ENCODE results near the gene SUN2. TPM values are rescaled to one million over a fixed set of nuclear protein-coding genes. Genes with fewer than 3 reads are reported as not detected.

The SUN2 gene
- polyA plus RNA-seq, 1 donor = 66.5 TPM

DNA sequence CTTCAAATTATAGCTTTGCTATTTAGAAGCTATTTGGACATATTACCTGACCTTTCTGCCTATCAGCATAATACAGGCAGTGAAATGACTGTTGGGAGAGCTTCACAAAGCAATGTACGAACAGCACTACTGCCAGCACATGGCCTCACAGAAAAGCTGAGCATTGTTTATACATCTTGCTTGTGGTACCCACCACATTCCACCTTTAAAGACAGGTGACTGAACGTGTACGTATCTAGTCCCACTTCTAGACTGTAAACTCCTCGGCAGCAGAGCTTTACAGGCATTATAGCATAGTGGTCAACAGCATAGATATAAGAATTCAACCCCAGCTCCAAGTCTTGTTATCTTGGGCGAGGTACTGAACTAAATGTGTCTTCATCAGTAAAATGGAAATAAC, 56.7 kb downstream of the SUN2 start:
- no peaks in the 10 kb centered on the region for H3K27me3 ChIP-seq (ENCODE audit: control insufficient read depth, insufficient read depth, low read length)
- H3K9me3 ChIP-seq (ENCODE audit: control insufficient read depth, low read depth, low read length) = no peaks in the 10 kb centered on the region
- peak overlapping the region; percentile 91 for H3K27ac ChIP-seq (ENCODE audit: low read length)
- peak overlapping the region; percentile 48 for H3K4me3 ChIP-seq (ENCODE audit: low read length)
- H3K4me1 ChIP-seq (ENCODE audit: control insufficient read depth, insufficient read depth, low read length) = peaks cover 32% of the 10 kb centered on the region
- peak in 1 of 2 donors; percentile 47 for DNase-seq
- no peaks in the 10 kb centered on the region for H3K36me3 ChIP-seq (ENCODE audit: control insufficient read depth, insufficient read depth, low read length)
- no CpG with 5 or more reads among the region's 5 CpGs for WGBS (ENCODE audit: insufficient coverage, low lambda C conversion rate)

GRCh38 chr22:38698407-38699094, 57.2 kb downstream of the SUN2 start:
- H3K36me3 ChIP-seq (ENCODE audit: control insufficient read depth, insufficient read depth, low read length) = no peaks in the 10 kb centered on the region
- peak overlapping the region; percentile 48 for H3K4me3 ChIP-seq (ENCODE audit: low read length)
- no peaks in the 10 kb centered on the region for H3K27me3 ChIP-seq (ENCODE audit: control insufficient read depth, insufficient read depth, low read length)
- 80% methylated on average over 1 of the region's 13 CpGs for WGBS (ENCODE audit: insufficient coverage, low lambda C conversion rate)
- DNase-seq = peak in 1 of 2 donors; percentile 49
- peaks cover 36% of the 10 kb centered on the region for H3K4me1 ChIP-seq (ENCODE audit: control insufficient read depth, insufficient read depth, low read length)
- H3K27ac ChIP-seq (ENCODE audit: low read length) = peak overlapping the region; percentile 91
- H3K9me3 ChIP-seq (ENCODE audit: control insufficient read depth, low read depth, low read length) = no peaks in the 10 kb centered on the region

DNA sequence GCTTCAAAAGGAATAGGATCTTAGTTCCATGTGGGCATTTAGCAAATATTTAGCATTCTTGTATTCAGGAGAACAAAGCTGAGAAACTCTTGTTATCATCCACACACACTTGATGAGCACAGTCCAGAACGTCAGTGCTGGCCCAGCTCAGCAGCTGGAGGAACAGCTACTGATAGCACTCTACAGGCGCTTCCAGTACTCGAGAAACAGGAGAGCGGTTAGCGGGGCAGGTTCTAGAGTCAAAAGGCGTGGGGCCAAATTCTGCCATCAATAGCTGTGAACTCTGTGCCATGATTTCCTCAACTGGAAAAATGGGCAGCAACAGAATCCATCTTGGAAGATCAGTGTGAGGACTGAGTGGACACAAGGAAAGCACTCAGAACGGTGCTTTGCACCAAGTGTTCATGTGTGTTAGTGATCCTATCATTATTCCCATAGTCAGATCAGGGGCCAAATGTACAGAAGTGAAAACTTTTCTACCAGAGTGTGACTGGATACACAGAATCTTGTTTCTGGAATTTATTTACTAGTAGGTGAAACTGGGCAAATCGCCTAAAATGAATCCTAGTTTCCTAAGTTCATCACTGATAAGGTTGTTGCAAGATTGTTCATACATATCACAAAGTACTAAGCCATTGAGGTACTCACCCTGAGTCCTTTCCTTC, 58.2 kb downstream of the SUN2 start:
- DNase-seq = peak in 1 of 2 donors; percentile 69

DNA sequence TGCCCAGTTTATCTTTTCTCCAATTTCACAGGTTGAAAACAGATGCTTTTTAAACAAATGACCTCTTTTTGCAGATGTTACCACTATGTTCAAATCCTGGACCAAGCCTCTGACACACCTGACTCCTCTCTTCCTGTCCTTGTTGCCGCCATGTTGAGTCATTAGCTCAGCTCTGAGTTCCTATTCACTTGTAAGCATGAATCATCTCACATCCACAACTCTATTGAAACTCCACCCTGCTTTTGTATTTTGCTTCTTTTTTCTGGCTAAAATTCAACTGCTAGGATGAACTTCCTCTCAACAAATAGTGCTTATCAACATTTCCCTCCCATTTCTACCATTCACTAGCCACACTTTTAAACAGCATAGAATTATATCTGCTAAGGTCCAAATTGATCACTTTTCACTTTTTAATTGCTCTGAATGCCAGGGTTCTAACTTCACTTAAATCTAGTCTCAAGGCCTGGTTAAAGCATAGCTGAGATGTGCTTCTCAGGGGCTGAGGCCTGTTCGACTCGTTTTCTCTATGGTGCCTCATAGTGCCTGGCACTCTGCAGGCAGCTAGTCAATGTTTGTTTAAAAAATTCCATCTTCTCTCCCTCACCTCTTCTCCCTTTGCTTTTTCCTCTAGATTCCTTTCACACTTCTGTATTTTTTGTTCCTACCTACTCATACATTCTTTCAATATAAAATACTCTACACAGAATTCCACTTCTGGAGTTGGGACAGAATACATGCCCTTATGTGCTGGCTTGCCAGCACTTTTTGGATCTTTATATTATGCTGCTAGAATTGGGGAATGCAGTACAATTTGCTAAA, 59.0 kb downstream of the SUN2 start:
- peaks cover 3% of the 10 kb centered on the region for H3K36me3 ChIP-seq (ENCODE audit: control insufficient read depth, insufficient read depth, low read length)
- peak overlapping the region; percentile 91 for H3K27ac ChIP-seq (ENCODE audit: low read length)
- peak overlapping the region; percentile 48 for H3K4me3 ChIP-seq (ENCODE audit: low read length)
- peaks cover 50% of the 10 kb centered on the region for H3K4me1 ChIP-seq (ENCODE audit: control insufficient read depth, insufficient read depth, low read length)
- no peaks in the 10 kb centered on the region for H3K9me3 ChIP-seq (ENCODE audit: control insufficient read depth, low read depth, low read length)
- peak in 1 of 2 donors; percentile 52 for DNase-seq
- H3K27me3 ChIP-seq (ENCODE audit: control insufficient read depth, insufficient read depth, low read length) = no peaks in the 10 kb centered on the region
- 0% methylated on average over 2 of the region's 3 CpGs for WGBS (ENCODE audit: insufficient coverage, low lambda C conversion rate)

More for the DNA sequence above, 58.2 kb downstream of the SUN2 start:
- H3K36me3 ChIP-seq (ENCODE audit: control insufficient read depth, insufficient read depth, low read length) = no peaks in the 10 kb centered on the region
- H3K4me1 ChIP-seq (ENCODE audit: control insufficient read depth, insufficient read depth, low read length) = peaks cover 45% of the 10 kb centered on the region
- no peaks in the 10 kb centered on the region for H3K9me3 ChIP-seq (ENCODE audit: control insufficient read depth, low read depth, low read length)
- peak overlapping the region; percentile 91 for H3K27ac ChIP-seq (ENCODE audit: low read length)
- no CpG with 5 or more reads among the region's 8 CpGs for WGBS (ENCODE audit: insufficient coverage, low lambda C conversion rate)
- no peaks in the 10 kb centered on the region for H3K27me3 ChIP-seq (ENCODE audit: control insufficient read depth, insufficient read depth, low read length)
- H3K4me3 ChIP-seq (ENCODE audit: low read length) = peak overlapping the region; percentile 48

GRCh38 chr22:38694940-38695339, 60.9 kb downstream of the SUN2 start:
- Histone ChIP-seq H3K4me1 (ENCODE audit: control insufficient read depth, insufficient read depth, low read length) (peaks cover 66% of the 10 kb centered on the region), H3K27ac (ENCODE audit: low read length) (peak overlapping the region; percentile 91), H3K36me3 (ENCODE audit: control insufficient read depth, insufficient read depth, low read length) (peaks cover 5% of the 10 kb centered on the region), H3K4me3 (ENCODE audit: low read length) (no peak overlapping the region), H3K27me3 (ENCODE audit: control insufficient read depth, insufficient read depth, low read length) (no peaks in the 10 kb centered on the region), H3K9me3 (ENCODE audit: control insufficient read depth, low read depth, low read length) (no peaks in the 10 kb centered on the region)
- peak; percentile 78 to 87 for DNase-seq
- WGBS (ENCODE audit: insufficient coverage, low lambda C conversion rate) = no CpG with 5 or more reads among the region's 3 CpGs

DNA sequence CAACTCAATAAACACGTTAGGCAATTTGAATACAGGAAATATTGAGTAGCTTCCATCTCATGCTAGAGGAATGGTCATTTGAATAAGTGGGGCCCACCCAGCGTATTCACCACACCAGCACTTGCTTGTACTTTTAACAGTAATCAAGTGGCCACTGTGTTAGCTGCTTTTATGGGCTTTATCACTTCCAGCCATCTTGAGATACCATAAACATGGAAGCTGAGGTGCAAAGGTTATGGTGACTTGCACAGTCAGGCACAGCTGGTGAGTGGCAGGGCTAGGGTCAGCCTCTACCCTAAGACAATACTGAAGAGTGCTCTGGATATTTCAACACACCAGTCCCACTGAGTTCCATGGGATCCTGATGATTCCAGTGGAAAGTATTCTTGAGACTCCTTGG, 61.7 kb downstream of the SUN2 start:
- H3K9me3 ChIP-seq (ENCODE audit: control insufficient read depth, low read depth, low read length) = no peaks in the 10 kb centered on the region
- peaks cover 9% of the 10 kb centered on the region for H3K36me3 ChIP-seq (ENCODE audit: control insufficient read depth, insufficient read depth, low read length)
- WGBS (ENCODE audit: insufficient coverage, low lambda C conversion rate) = no CpG with 5 or more reads among the region's 2 CpGs
- no peak overlapping the region for H3K4me3 ChIP-seq (ENCODE audit: low read length)
- peaks cover 72% of the 10 kb centered on the region for H3K4me1 ChIP-seq (ENCODE audit: control insufficient read depth, insufficient read depth, low read length)
- DNase-seq = peak; percentile 95 to 98
- H3K27me3 ChIP-seq (ENCODE audit: control insufficient read depth, insufficient read depth, low read length) = no peaks in the 10 kb centered on the region
- H3K27ac ChIP-seq (ENCODE audit: low read length) = peak overlapping the region; percentile 91

DNA sequence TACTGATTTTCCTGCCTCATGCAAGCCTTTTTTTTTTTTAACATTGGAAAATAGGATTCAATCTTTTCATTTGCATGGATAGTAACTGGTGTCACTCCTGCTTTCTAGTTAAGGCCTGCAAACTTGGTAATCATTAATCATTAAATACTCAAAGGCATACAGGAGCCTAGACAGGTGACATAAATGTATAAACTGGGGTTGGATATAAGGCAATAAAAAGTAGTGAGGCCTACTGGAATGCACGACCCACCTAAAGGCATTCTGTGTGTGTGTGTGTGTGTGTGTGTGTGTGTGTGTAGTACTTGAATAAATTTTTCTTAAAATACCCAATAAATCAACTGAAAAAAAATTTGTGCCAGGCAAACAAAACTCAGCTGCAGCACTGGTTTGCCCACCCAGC, 66.1 kb downstream of the SUN2 start:
- no peaks in the 10 kb centered on the region for H3K9me3 ChIP-seq (ENCODE audit: control insufficient read depth, low read depth, low read length)
- peak overlapping the region; percentile 65 for H3K27ac ChIP-seq (ENCODE audit: low read length)
- no CpG with 5 or more reads among the region's 1 CpG for WGBS (ENCODE audit: insufficient coverage, low lambda C conversion rate)
- H3K4me3 ChIP-seq (ENCODE audit: low read length) = no peak overlapping the region
- peaks cover 47% of the 10 kb centered on the region for H3K36me3 ChIP-seq (ENCODE audit: control insufficient read depth, insufficient read depth, low read length)
- H3K27me3 ChIP-seq (ENCODE audit: control insufficient read depth, insufficient read depth, low read length) = no peaks in the 10 kb centered on the region
- H3K4me1 ChIP-seq (ENCODE audit: control insufficient read depth, insufficient read depth, low read length) = peaks cover 51% of the 10 kb centered on the region
- DNase-seq = peak in 1 of 2 donors; percentile 81

GRCh38 chr22:38685761-38686160, 70.0 kb downstream of the SUN2 start:
- H3K4me3 ChIP-seq (ENCODE audit: low read length) = no peak overlapping the region
- no peaks in the 10 kb centered on the region for H3K27me3 ChIP-seq (ENCODE audit: control insufficient read depth, insufficient read depth, low read length)
- no CpG with 5 or more reads among the region's 1 CpG for WGBS (ENCODE audit: insufficient coverage, low lambda C conversion rate)
- no peak overlapping the region for H3K27ac ChIP-seq (ENCODE audit: low read length)
- H3K36me3 ChIP-seq (ENCODE audit: control insufficient read depth, insufficient read depth, low read length) = peaks cover 59% of the 10 kb centered on the region
- DNase-seq = no peak
- H3K4me1 ChIP-seq (ENCODE audit: control insufficient read depth, insufficient read depth, low read length) = peaks cover 27% of the 10 kb centered on the region
- H3K9me3 ChIP-seq (ENCODE audit: control insufficient read depth, low read depth, low read length) = no peaks in the 10 kb centered on the region

DNA sequence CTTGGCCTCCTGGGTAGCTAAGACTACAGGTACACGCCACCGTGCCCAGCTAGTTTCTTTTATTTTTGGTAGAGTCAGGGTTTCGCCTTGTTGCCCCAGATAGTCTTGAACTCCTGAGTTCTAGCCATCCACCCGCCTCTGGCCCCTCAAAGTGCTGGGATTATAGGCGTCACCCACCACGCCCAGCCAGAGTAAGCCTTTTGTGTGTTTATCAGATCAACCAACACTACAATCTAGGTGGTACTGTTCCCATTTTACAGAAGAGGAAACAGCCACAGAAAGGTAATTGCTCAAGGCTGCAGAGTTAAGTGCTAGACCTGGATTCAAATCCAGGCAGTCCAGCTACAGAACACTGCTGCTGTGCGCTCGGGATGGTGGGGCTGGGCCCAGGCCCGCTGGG, 70.9 kb downstream of the SUN2 start:
- Histone ChIP-seq H3K36me3 (ENCODE audit: control insufficient read depth, insufficient read depth, low read length) (peaks cover 56% of the 10 kb centered on the region), H3K27ac (ENCODE audit: low read length) (no peak overlapping the region)
- WGBS (ENCODE audit: insufficient coverage, low lambda C conversion rate) = no CpG with 5 or more reads among the region's 9 CpGs

More for the DNA sequence above, 70.9 kb downstream of the SUN2 start:
- Histone ChIP-seq H3K4me1 (ENCODE audit: control insufficient read depth, insufficient read depth, low read length) (peaks cover 18% of the 10 kb centered on the region), H3K9me3 (ENCODE audit: control insufficient read depth, low read depth, low read length) (no peaks in the 10 kb centered on the region), H3K4me3 (ENCODE audit: low read length) (no peak overlapping the region), H3K27me3 (ENCODE audit: control insufficient read depth, insufficient read depth, low read length) (no peaks in the 10 kb centered on the region)
- no peak for DNase-seq

All from large intestine (tissue), 3 donors.